Activated effector memory CD4-positive, alpha-beta T cell treated with anti-CD3 and anti-CD28 coated beads, Interleukin-2, amount 50 U/mL, for 16 hours (primary cell): Measurements from ENCODE around the gene EXD2.
"Not testable (repeated sequence)": the region's sequence is repeated elsewhere in the genome, so short reads cannot be mapped to it uniquely, and the experiment has no call there.

Source experiments
- DNase-seq: peaks from one replicate; pipeline ENCODE4 v3.0.0-alpha.2; 2020

Gene EXD2

GRCh38 chr14:69284170-69284569 is 92.9 kb downstream of the EXD2 start:
- no peak for DNase-seq

DNA sequence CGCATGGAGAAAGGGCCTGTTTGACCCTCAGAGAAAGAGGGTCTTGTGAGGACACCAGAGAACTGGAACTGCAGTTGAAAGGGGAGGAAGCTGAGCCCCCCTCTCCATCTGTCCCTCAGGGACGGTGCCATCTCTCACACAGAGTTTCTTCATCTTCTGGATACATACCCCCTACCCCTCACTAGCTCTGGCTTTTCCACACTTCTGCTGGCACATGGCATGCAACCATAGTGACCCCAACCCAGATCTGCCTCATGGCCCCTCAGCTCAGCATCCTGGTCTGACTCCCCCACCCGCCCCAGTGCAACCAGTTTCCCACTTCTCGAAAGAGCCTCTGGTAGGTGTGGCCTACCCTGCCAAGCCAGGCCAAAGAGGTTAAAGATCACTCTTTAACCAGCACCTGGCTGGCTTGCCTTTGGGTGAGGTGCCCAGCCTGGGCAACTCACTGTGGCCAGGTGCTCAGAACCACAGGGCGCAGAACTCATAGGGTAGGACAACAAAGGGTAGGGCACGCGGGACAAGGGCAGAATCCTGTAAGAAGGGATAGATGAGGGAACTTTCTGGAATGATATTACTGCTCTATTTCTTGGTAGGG is 94.5 kb downstream of the EXD2 start:
- no peak for DNase-seq

DNA sequence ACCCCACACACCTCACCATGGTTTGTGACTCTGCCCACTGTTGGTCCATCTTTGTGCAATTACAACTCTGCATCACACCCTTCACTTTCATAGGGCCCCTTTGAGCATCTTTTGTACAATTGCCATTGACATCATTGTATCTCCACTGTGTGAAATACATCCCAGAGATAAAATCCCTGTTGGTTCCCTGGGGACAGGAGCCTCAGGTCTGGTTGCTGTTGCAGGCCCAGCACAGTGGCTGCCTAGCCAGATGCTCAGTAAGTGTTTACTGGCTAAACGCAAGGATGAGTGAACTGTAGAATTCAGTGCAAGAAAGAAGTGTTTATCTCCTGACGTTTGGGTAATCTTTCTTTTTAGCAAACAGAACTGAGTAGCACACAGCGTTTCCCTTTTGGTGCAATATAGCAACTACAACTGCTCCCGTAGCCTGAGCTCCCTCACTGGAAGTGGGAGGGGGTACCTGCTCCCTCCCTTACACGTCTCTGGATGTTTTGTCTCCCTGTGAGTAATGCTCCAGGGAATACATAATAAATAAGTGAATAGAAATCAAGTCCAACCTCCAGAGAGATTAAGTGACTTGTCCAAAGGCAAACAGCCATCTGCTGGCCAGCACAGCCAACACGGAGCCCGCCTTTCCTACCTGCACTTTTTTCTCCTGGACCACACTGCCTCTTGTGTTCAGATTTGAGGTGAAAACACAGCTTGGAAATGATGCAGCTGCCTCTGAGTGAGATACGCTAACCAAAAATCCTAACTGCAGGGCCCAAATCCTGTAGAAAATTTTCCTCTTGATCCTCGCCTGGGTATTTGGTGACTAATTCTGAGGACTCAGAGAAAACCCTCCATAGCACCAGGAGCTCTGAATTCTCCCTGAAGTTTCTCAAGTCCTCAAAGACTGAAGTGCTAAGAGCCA is 96.1 kb downstream of the EXD2 start:
- DNase-seq = no peak

DNA sequence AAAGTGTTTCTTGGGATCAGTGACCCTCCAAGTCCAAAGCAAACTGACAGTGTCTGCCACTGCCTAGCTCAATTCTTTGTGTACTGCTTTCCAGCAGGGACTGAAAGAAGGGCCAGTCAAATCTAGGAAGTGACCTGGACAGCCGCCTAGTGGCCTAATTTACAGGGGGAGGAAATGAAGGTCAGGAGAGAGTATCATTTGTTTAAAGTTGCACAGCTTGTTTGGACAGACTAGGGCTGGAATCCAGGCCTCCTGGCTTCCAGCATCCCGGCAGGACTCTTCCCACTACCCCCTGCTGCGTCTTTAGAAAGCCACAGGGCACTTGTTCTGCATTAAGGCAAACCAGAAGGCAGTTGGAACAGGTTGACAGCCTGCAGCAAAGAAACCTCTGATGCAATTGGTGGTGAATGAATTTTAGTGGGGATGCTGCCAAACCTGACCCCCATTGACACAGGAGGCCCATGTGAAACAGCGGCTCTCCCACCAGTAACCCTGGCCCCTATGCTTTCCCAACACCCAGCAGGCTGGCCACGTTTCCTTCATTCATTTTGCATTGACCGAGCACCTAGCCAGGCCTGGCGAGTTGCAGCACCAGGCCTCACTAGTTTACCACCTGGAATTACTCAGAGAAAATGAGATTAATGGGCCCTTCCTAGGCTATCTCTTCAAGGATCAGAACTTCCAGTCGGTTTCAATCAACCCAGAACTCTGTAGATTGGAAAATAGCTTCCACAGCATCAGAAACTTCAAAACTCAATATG is 96.9 kb downstream of the EXD2 start:
- DNase-seq = no peak

- DNase-seq = no peak
Measured at GRCh38 chr14:69288956-69289705, 97.8 kb downstream of the EXD2 start.

GRCh38 chr14:69289811-69290520 is 98.7 kb downstream of the EXD2 start:
- DNase-seq = no peak

- not testable (repeated sequence) for DNase-seq
Measured at GRCh38 chr14:69290881-69291280, 99.6 kb downstream of the EXD2 start.

DNA sequence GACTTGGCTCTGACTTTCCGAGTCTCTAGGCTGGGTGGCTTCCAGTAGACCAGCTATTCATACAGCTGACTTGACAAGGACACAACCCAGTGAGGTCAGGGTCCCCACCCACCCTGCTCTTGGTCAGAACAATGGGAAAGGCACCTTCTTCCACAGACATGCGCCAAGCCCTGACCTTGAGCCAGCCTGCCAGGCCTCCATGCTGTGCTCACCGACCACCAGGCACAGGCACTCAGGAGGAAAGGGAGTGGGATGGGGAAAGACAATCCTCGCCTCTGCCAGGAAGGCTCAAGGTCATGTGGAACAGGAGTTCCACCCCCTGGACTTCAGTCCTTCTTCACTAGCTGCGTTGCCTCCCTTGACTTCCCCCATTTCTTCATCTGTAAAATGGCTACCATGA is 100.1 kb downstream of the EXD2 start:
- DNase-seq = no peak

DNA sequence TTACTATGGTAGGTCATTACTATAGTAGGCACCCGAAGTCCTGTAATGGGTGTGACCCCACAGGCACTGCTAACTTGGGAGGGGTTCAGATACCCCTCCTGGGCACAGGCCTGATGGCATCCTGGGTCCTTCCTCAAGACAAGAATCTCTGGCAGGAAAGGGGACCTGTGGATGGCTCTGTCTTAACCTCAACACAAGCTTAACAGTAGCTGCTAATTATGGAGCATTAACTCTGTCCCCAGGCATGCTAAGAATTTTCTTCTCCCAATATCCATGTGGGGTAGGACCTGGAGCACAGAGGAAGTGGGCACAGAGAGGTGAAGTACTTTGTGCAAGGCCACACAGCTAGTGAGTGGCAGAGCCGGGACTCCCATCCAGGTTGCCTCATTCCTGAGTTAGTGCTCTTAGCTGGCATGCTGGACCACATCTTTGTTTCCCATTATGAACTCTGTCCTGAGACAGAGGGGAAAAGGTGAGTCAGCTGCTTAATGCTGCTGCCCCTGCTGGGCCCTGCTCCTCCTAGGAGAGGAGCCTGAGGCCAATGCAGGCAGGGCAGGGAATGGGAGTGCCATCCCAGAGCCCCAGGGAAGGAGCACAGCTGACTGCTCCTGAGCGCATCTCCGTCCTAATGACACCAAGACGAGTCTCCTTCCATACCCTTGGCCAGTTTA is 100.7 kb downstream of the EXD2 start:
- no peak for DNase-seq
